Measurements from ENCODE around the gene RAET1E. TPM values are rescaled to one million over a fixed set of nuclear protein-coding genes. Genes with fewer than 3 reads are reported as not detected.

RAET1E gene
- total RNA-seq, 1 donor from 2014 or later: not detected

DNA sequence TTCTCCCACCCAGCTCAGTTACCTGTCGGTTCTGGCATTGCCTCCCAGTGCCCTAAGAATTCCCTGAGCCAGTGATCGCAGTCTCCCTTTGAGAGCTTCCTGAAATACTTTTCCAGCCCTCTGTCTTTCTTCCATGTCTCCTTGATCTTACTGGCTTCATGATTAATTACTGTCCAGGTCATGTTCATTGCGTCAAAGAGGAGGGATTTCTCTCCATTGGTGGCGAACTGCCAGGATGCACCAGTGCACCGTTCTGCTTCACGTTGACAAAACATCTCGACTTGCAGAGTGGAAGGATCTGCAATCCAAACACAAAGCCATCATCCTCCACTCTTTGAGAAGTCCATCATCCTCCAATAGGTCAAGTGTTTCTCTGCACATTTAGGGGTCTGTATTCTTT, 8.6 kb downstream of the RAET1E start:
- DNase-seq (ENCODE audit: low spot score, unreplicated experiment): no peak
- TF ChIP-seq CTCF (IDR thresholded peaks at IDR 0.05; ENCODE audit: unreplicated experiment): no peak
- Mint-ChIP-seq H3K9me3 (ENCODE audit: low read depth) (no peaks in the 10 kb centered on the region), H3K36me3 (ENCODE audit: insufficient read depth) (no peaks in the 10 kb centered on the region), H3K27ac (peak overlapping the region; percentile 16), H3K4me1 (ENCODE audit: low read depth) (peaks cover 2% of the 10 kb centered on the region), H3K27me3 (peaks cover 75% of the 10 kb centered on the region), H3K4me3 (ENCODE audit: low read depth) (no peak overlapping the region)

DNA sequence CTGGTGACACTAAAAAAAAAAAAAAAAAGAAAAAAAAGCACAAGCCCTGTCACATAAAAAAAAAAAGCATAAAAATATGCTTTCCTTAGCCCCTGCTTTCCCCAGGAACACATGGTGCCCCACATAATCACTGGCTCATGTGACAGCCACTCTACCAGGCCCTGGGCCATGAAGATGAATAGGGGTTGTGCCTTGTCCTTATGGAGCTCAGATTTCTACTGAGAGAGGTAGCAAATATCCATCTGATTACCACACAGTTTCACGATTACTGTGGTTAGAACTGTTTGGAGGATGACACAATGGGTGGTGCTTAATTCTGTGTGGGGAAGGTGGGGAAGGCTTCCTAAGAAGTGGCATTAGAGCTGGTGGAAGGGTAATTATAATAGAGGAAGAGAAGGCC, 9.3 kb downstream of the RAET1E start:
- Mint-ChIP-seq H3K27me3 (peaks cover 75% of the 10 kb centered on the region), H3K4me1 (ENCODE audit: low read depth) (peaks cover 2% of the 10 kb centered on the region), H3K4me3 (ENCODE audit: low read depth) (no peak overlapping the region), H3K27ac (no peak overlapping the region), H3K36me3 (ENCODE audit: insufficient read depth) (no peaks in the 10 kb centered on the region), H3K9me3 (ENCODE audit: low read depth) (no peaks in the 10 kb centered on the region)
- no peak for TF ChIP-seq CTCF (IDR thresholded peaks at IDR 0.05; ENCODE audit: unreplicated experiment)
- no peak for DNase-seq (ENCODE audit: low spot score, unreplicated experiment)

DNA sequence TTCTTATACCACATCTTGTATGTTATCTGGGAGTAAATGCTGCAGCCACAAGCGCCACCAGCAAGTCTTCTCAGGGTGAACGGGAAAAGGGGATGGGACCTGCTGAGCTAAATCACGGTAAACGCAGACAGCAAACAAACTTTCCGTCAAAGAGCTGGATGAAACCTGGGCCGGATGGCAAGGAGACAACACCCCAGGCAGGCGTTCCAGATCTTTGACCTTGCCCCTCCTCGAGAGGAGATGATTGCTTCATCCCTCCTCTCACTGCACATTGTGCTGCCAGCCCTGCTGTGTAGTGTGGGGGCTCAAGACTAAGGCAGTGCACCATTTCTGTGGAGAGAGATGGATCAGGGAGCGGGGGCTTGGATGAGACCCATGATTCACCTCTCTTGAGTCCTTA, 9.8 kb downstream of the RAET1E start:
- H3K4me1 Mint-ChIP-seq (ENCODE audit: low read depth): peaks cover 2% of the 10 kb centered on the region
- H3K27me3 Mint-ChIP-seq: peaks cover 72% of the 10 kb centered on the region
- no peaks in the 10 kb centered on the region for H3K9me3 Mint-ChIP-seq (ENCODE audit: low read depth)
- no peak overlapping the region for H3K27ac Mint-ChIP-seq
- H3K36me3 Mint-ChIP-seq (ENCODE audit: insufficient read depth): no peaks in the 10 kb centered on the region
- DNase-seq (ENCODE audit: low spot score, unreplicated experiment): no peak
- no peak for TF ChIP-seq CTCF (IDR thresholded peaks at IDR 0.05; ENCODE audit: unreplicated experiment)
- no peak overlapping the region for H3K4me3 Mint-ChIP-seq (ENCODE audit: low read depth)

GRCh38 chr6:149887343-149887742, 10.6 kb downstream of the RAET1E start:
- Mint-ChIP-seq H3K4me1 (ENCODE audit: low read depth) (peaks cover 2% of the 10 kb centered on the region), H3K9me3 (ENCODE audit: low read depth) (no peaks in the 10 kb centered on the region), H3K27ac (no peak overlapping the region), H3K4me3 (ENCODE audit: low read depth) (no peak overlapping the region), H3K36me3 (ENCODE audit: insufficient read depth) (no peaks in the 10 kb centered on the region), H3K27me3 (peaks cover 67% of the 10 kb centered on the region)
- no peak for TF ChIP-seq CTCF (IDR thresholded peaks at IDR 0.05; ENCODE audit: unreplicated experiment)
- DNase-seq (ENCODE audit: low spot score, unreplicated experiment): no peak

DNA sequence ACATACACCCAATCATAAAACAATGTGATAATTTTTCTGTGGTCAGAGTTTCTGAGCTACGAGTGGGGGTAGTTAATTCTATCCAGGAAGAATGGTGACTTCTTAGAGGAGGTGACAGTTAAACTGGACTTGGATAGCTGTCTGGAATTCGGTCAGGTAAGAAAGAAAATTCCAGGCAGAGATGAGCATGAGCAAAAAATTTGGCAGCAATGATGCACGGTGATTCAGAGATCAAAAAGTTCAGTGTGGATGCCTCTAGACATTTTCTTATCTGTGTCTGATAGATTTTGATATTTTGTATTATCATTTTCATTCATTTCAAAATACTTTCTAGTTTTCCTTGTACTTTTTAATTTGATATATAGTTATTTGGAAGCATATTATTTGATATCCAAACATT, 12.0 kb downstream of the RAET1E start:
- Mint-ChIP-seq H3K9me3 (ENCODE audit: low read depth) (no peaks in the 10 kb centered on the region), H3K4me3 (ENCODE audit: low read depth) (no peak overlapping the region), H3K27me3 (peaks cover 72% of the 10 kb centered on the region), H3K4me1 (ENCODE audit: low read depth) (peaks cover 2% of the 10 kb centered on the region), H3K27ac (no peak overlapping the region), H3K36me3 (ENCODE audit: insufficient read depth) (no peaks in the 10 kb centered on the region)
- DNase-seq (ENCODE audit: low spot score, unreplicated experiment): no peak
- TF ChIP-seq CTCF (IDR thresholded peaks at IDR 0.05; ENCODE audit: unreplicated experiment): no peak

Measured in progenitor cell of endocrine pancreas (in vitro differentiated cells).